ENCODE results near the gene SLC6A20. TPM values are rescaled to one million over a fixed set of nuclear protein-coding genes. Genes with fewer than 3 reads are reported as not detected.

The SLC6A20 gene
- total and polyA plus RNA-seq, 12 donors = 0.06 to 0.09 TPM; not detected in 10

DNA sequence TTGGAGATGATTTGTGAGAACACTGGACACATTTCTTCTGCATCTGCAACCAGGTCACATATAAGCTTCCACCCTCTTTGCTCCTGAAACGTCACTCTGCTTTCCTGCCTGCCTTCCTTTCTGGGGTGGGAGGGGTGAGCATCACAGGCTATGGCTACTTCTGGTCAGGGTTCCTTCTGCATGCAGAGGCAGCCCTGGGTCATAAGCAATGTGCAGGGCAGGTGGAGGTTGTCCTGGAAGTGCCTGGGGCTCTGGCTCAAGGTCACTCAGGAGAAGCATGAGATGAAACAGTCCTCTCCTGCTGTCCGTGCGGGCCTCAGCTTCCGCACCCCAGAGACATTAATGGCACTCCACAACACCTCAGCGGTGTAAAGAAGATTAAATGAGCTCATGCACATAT, 15.1 kb downstream of the SLC6A20 start:
- intact Hi-C loops (cut with DNase I) = no loop called here
- no peaks in the 10 kb centered on the region for H3K27me3 ChIP-seq
- H3K9me3 ChIP-seq = peaks cover 0 to 5% (median 0%) of the 10 kb centered on the region in 11 donors
- WGBS, 2 donors = 72 to 74% methylated on average over 5 of the region's 5 CpGs
- ATAC-seq = no peak
- no peaks in the 10 kb centered on the region for H3K4me1 ChIP-seq
- no peaks in the 10 kb centered on the region for H3K36me3 ChIP-seq
- DNase-seq = no peak
- TF ChIP-seq, protein P1, sequence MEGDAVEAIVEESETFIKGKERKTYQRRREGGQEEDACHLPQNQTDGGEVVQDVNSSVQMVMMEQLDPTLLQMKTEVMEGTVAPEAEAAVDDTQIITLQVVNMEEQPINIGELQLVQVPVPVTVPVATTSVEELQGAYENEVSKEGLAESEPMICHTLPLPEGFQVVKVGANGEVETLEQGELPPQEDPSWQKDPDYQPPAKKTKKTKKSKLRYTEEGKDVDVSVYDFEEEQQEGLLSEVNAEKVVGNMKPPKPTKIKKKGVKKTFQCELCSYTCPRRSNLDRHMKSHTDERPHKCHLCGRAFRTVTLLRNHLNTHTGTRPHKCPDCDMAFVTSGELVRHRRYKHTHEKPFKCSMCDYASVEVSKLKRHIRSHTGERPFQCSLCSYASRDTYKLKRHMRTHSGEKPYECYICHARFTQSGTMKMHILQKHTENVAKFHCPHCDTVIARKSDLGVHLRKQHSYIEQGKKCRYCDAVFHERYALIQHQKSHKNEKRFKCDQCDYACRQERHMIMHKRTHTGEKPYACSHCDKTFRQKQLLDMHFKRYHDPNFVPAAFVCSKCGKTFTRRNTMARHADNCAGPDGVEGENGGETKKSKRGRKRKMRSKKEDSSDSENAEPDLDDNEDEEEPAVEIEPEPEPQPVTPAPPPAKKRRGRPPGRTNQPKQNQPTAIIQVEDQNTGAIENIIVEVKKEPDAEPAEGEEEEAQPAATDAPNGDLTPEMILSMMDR (IDR thresholded peaks at IDR 0.05) = no peak
- H3K4me3 ChIP-seq = no peak overlapping the region
- no peak overlapping the region for H3K27ac ChIP-seq

DNA sequence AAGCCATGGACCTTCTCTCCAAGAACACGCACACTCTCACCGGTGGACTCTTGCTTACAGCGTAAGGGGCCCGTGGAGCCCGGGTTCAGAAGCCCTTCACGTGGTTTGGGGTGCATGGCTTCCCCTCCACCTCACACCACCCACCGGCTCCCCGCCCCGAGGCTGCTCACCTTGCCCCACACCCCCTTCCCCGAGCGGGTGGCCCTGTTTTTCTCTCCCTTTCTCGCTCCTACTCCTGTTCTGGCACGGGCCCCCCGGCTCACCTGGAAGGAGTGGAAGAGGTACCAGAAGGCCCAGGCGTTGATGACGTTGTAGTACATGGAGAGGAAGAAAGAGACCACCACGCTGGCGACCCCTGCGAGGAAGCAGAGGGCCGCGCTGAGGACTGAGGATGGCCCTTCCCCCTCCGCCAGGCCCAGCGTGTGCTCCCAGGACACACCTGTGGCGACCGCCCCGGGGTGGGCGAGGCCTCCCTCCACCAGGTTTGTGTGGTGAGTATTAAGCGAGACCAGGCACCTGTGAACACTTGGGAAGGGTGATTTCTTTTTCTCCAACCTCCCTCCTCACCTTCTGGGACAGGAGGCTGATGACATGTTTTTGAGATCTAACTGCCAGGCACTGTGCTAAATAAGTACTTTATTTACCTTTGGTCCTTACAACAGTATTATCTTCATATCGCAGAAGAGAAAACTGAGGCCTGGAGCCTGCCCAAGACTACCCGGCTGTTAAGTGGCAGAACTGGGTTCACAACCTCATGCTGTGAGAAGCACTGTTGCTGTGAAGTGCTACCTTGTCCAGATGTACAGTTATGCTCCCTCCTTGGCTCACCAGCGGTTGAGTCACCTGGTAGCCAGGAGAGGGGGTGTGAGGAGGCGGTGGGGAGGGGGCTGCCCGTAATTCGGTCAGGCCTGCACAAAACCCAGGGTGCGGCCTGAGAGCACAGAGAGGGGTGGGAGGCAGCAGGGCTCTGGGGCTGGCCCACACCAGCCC, 16.3 kb downstream of the SLC6A20 start:
- Histone ChIP-seq H3K27me3 (no peaks in the 10 kb centered on the region), H3K4me3 (no peak overlapping the region), H3K4me1 (no peaks in the 10 kb centered on the region), H3K27ac (no peak overlapping the region), H3K36me3 (no peaks in the 10 kb centered on the region), H3K9me3 (peaks cover 0 to 5% (median 0%) of the 10 kb centered on the region in 11 donors)
- intact Hi-C loops (cut with DNase I) = no loop called here
- TF ChIP-seq, protein P1 (IDR thresholded peaks at IDR 0.05) = no peak
- ATAC-seq = no peak
- WGBS, 2 donors = 87 to 92% methylated on average over 35 of the region's 35 CpGs
- no peak for DNase-seq

DNA sequence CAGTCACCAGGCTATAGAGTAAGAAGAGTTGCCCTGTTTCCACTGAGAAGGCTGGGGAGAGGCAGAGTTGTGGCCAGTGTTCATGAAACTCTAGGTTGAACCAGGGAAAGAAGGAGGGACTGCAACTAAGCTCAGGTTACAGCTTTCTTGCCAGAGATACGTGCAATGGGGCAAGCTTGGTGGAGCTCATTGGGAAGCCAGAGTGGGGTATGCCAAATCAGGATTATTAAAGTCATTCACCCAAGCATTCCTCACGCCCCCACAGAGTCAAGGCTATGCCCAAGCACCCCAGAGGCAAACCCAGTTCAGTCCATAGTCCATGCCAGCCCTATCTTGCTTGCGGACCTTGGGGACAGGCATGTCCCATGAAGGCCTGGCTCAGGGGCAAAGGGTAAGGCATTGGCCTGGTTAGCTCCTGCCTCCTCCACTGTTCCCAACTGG, 17.6 kb downstream of the SLC6A20 start:
- Histone ChIP-seq H3K27me3 (no peaks in the 10 kb centered on the region), H3K27ac (no peak overlapping the region), H3K4me3 (no peak overlapping the region), H3K4me1 (peaks cover 0 to 5% (median 0%) of the 10 kb centered on the region in 9 donors), H3K36me3 (no peaks in the 10 kb centered on the region), H3K9me3 (no peaks in the 10 kb centered on the region)
- ATAC-seq (no peak), DNase-seq (no peak)
- intact Hi-C loops (cut with DNase I) = loop anchor here in 1 of 10 donors (1.0 kb wide), 1 partner anchor 26 kb away; no protein-coding TSS in a partner anchor
- WGBS, 2 donors = 69 to 80% methylated on average over 3 of the region's 3 CpGs
- TF ChIP-seq, protein P1 (IDR thresholded peaks at IDR 0.05) = no peak

DNA sequence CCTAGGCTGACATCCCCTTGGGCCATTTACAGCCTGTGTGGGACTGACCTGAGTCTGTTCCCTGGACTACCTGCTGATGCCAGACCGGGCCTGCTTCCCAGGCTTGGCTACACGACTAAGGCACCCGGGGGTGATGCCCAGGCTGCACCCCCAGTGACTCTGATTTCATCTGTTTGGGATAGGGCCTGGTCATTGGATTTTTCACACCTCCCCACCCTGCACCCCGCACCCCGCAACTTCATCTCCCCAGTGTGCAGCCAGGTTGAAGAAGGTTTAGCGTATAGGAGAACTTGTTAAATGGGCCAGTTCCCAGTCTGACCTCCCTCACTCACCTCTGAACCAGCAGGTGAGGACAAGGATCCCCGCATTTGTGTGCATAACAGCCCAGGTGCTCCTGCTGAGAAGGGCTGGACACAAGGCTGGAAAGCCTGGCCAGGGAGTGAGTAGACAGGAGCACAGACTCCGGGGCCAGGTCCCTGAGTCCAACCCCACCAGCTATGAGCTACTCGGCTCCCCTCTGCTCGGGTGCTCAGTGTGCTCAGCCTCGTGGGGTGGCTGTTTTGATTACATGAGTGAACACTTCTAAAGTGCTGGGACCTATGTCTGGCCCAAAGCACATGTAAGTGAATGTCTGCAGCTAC, 18.5 kb downstream of the SLC6A20 start:
- no peaks in the 10 kb centered on the region for H3K36me3 ChIP-seq
- DNase-seq (no peak), ATAC-seq (no peak)
- no peak overlapping the region for H3K27ac ChIP-seq
- intact Hi-C loops (cut with DNase I) = loop anchor here in 1 of 10 donors (1.0 kb wide), 1 partner anchor 26 kb away; no protein-coding TSS in a partner anchor
- no peak overlapping the region for H3K4me3 ChIP-seq
- peaks cover 0 to 7% (median 0%) of the 10 kb centered on the region in 9 donors for H3K4me1 ChIP-seq
- H3K27me3 ChIP-seq = no peaks in the 10 kb centered on the region
- H3K9me3 ChIP-seq = no peaks in the 10 kb centered on the region
- TF ChIP-seq, protein P1 (IDR thresholded peaks at IDR 0.05) = no peak
- WGBS, 2 donors = 84 to 88% methylated on average over 11 of the region's 11 CpGs
